GM23248 (cell line): Measurements from ENCODE around the gene TRPM2. TPM values are rescaled to one million over a fixed set of nuclear protein-coding genes. Genes with fewer than 3 reads are reported as not detected.
"Not testable (repeated sequence)": the region's sequence is repeated elsewhere in the genome, so short reads cannot be mapped to it uniquely, and the experiment has no call there.

Experiments
- DNase-seq: peaks from one replicate; pipeline ENCODE4 v3.0.0-alpha.2; 2015
- H2AFZ ChIP-seq: fragments of 200-600 bp; sonication (generic); 2 replicates; pipeline ENCODE4 v1.6.1; 2016; ENCODE audit warnings: antibody characterized with exemption
- H3F3A ChIP-seq: fragments of 200-600 bp; sonication (generic); 2 replicates; pipeline ENCODE4 v1.6.1; 2016; ENCODE audit warnings: mild to moderate bottlenecking, antibody characterized with exemption, mixed run types; ENCODE audit not compliant: insufficient read depth
- H3K27ac ChIP-seq: fragments of 200-600 bp; sonication (generic); 2 replicates; pipeline ENCODE4 v1.5.1; 2016; ENCODE audit warnings: mild to moderate bottlenecking
- H3K27me3 ChIP-seq: fragments of 200-600 bp; sonication (generic); replicated peaks from 2 replicates; pipeline ENCODE4 v1.6.1; 2016; ENCODE audit warnings: mild to moderate bottlenecking; ENCODE audit not compliant: insufficient read depth
- H3K36me3 ChIP-seq: fragments of 200-600 bp; sonication (generic); 2 replicates; pipeline ENCODE4 v1.6.1; 2016; ENCODE audit warnings: low read depth, mild to moderate bottlenecking
- H3K4me1 ChIP-seq: fragments of 200-600 bp; sonication (generic); 2 replicates; pipeline ENCODE4 v1.6.1; 2016; ENCODE audit warnings: mild to moderate bottlenecking; ENCODE audit not compliant: insufficient read depth
- H3K4me2 ChIP-seq: fragments of 200-600 bp; sonication (generic); one replicate; pipeline ENCODE4 v1.6.1; 2016; ENCODE audit warnings: mild to moderate bottlenecking; ENCODE audit not compliant: unreplicated experiment
- H3K4me3 ChIP-seq: fragments of 200-600 bp; sonication (generic); 2 replicates; pipeline ENCODE4 v1.5.1; 2016; ENCODE audit warnings: mild to moderate bottlenecking
- H3K79me2 ChIP-seq: fragments of 200-600 bp; sonication (generic); 2 replicates; pipeline ENCODE4 v1.6.1; 2016; ENCODE audit warnings: mild to moderate bottlenecking; ENCODE audit not compliant: insufficient read depth
- H3K9ac ChIP-seq: fragments of 200-600 bp; sonication (generic); 2 replicates; pipeline ENCODE4 v1.6.1; 2016; ENCODE audit warnings: mild to moderate bottlenecking
- H3K9me2 ChIP-seq: fragments of 200-600 bp; sonication (generic); 2 replicates; pipeline ENCODE4 v1.6.1; 2016; ENCODE audit warnings: mixed run types, mild to moderate bottlenecking, moderate library complexity; ENCODE audit not compliant: insufficient read depth
- H3K9me3 ChIP-seq: fragments of 200-600 bp; sonication (generic); one replicate; pipeline ENCODE4 v1.6.1; 2017; ENCODE audit warnings: low read depth
- H4K20me1 ChIP-seq: fragments of 200-600 bp; sonication (generic); 2 replicates; pipeline ENCODE4 v1.6.0; 2016; ENCODE audit not compliant: insufficient read depth
- EZH2 ChIP-seq: fragments of 200-600 bp; sonication (generic); IDR thresholded peaks from 2 replicates; pipeline ENCODE4 v1.6.1; 2018; ENCODE audit warnings: antibody characterized with exemption, mild to moderate bottlenecking; ENCODE audit not compliant: insufficient read depth, poor library complexity, severe bottlenecking
- EZH2phosphoT487 ChIP-seq: fragments of 200-600 bp; sonication (generic); IDR thresholded peaks from 2 replicates; pipeline ENCODE4 v1.6.1; 2018; ENCODE audit warnings: antibody characterized with exemption, moderate library complexity, mild to moderate bottlenecking, low read depth; ENCODE audit not compliant: insufficient read depth
- WGBS, 2 experiments: methylation state at CpG; one replicate each; pipeline ENCODE4 v1.1.6; 2015 to 2017; ENCODE audit warnings: low lambda C conversion rate in 2 of 2, low coverage in 1 of 2; ENCODE audit errors: missing lambda C conversion rate in 2 of 2; 5-methylcytosine and 5-hydroxymethylcytosine counted together
- in situ Hi-C: fragments of 300-500 bp; cut with MboI; formaldehyde crosslinking; loops from 2 replicates; pipeline ENCODE4 v1.15.0; 2020
- polyA plus RNA-seq: library from polyadenylated mRNA; unstranded; fragments of >200 nt; fragmentation: Nextera tagmentation; extraction: Ambion mirVana; gene quantifications from 2 replicates; pipeline ENCODE4 v1.2.1, GENCODE V29; 2016
- total RNA-seq: library from RNA; depleted of rRNA; stranded (reverse); fragments of >200 nt; shearing (Covaris generic); gene quantifications from 2 replicates; pipeline ENCODE4 v1.2.3, GENCODE V29; 2014

TRPM2 gene
- total and polyA plus RNA-seq, 2 experiments from 2014 or later = 0.22 TPM; not detected in 1

GRCh38 chr21:44357064-44357837 lies 3.8 kb downstream of the TRPM2 start:
- no peaks in the 10 kb centered on the region for H3K9me2 ChIP-seq
- peaks cover 14% of the 10 kb centered on the region; the same call in 1 of the 2 replicates for H3K27me3 ChIP-seq
- no peak for DNase-seq
- in situ Hi-C loops = no loop called here
- H3K4me3 ChIP-seq = no peak overlapping the region
- no peak overlapping the region for H3K27ac ChIP-seq
- H3F3A ChIP-seq = no peaks in the 10 kb centered on the region
- no peaks in the 10 kb centered on the region for H3K9me3 ChIP-seq
- no peaks in the 10 kb centered on the region for H3K36me3 ChIP-seq
- H3K9ac ChIP-seq = no peak overlapping the region
- H3K79me2 ChIP-seq = no peaks in the 10 kb centered on the region
- no peaks in the 10 kb centered on the region for H3K4me1 ChIP-seq
- H3K4me2 ChIP-seq = no peak overlapping the region
- H4K20me1 ChIP-seq = no peaks in the 10 kb centered on the region
- TF ChIP-seq EZH2 (no peak), EZH2phosphoT487 (no peak)
- no peak overlapping the region for H2AFZ ChIP-seq
- 30 to 32% methylated on average over 21 of the region's 21 CpGs for WGBS, 2 experiments

- in situ Hi-C loops = no loop called here
- H3K4me3 ChIP-seq = no peak overlapping the region
- H2AFZ ChIP-seq = no peak overlapping the region
- no peaks in the 10 kb centered on the region for H3F3A ChIP-seq
- H3K27ac ChIP-seq = no peak overlapping the region
- H3K27me3 ChIP-seq = no peaks in the 10 kb centered on the region; the same call in 1 of the 2 replicates
- TF ChIP-seq EZH2 (no peak), EZH2phosphoT487 (no peak)
- no peaks in the 10 kb centered on the region for H3K9me2 ChIP-seq
- 68 to 77% methylated on average over 8 of the region's 8 CpGs for WGBS, 2 experiments
- H3K9me3 ChIP-seq = no peaks in the 10 kb centered on the region
- H3K4me2 ChIP-seq = no peak overlapping the region
- no peaks in the 10 kb centered on the region for H3K4me1 ChIP-seq
- DNase-seq = no peak
- no peak overlapping the region for H3K9ac ChIP-seq
- H3K79me2 ChIP-seq = no peaks in the 10 kb centered on the region
- no peaks in the 10 kb centered on the region for H4K20me1 ChIP-seq
- no peaks in the 10 kb centered on the region for H3K36me3 ChIP-seq
Measured at GRCh38 chr21:44359396-44359795, 6.0 kb downstream of the TRPM2 start.

- H3K9ac ChIP-seq = no peak overlapping the region
- TF ChIP-seq EZH2phosphoT487 = no peak
- no peak for TF ChIP-seq EZH2
Measured at GRCh38 chr21:44360159-44360558, 6.7 kb downstream of the TRPM2 start.

GRCh38 chr21:44361903-44362302 lies 8.5 kb downstream of the TRPM2 start:
- H3K9ac ChIP-seq, in situ Hi-C loops, H3F3A ChIP-seq, H3K9me3 ChIP-seq, H3K4me2 ChIP-seq, H3K4me3 ChIP-seq, H3K27ac ChIP-seq, H3K79me2 ChIP-seq, H3K9me2 ChIP-seq, H4K20me1 ChIP-seq, DNase-seq, H3K4me1 ChIP-seq, H3K36me3 ChIP-seq, H3K27me3 ChIP-seq, H2AFZ ChIP-seq: not testable (repeated sequence)
- 57 to 65% methylated on average over 5 of the region's 5 CpGs for WGBS, 2 experiments

More at GRCh38 chr21:44360159-44360558, 6.7 kb downstream of the TRPM2 start:
- no peak overlapping the region for H3K27ac ChIP-seq
- DNase-seq = peak; percentile 12
- no peaks in the 10 kb centered on the region; the same call in 1 of the 2 replicates for H3K27me3 ChIP-seq
- no peaks in the 10 kb centered on the region for H3K9me3 ChIP-seq
- no peaks in the 10 kb centered on the region for H3K79me2 ChIP-seq
- no peak overlapping the region for H3K4me3 ChIP-seq
- no peaks in the 10 kb centered on the region for H3K9me2 ChIP-seq
- no peaks in the 10 kb centered on the region for H3K4me1 ChIP-seq
- WGBS, 2 experiments = 7 to 8% methylated on average over 8 of the region's 8 CpGs
- no peak overlapping the region for H2AFZ ChIP-seq
- no peaks in the 10 kb centered on the region for H3F3A ChIP-seq
- no peaks in the 10 kb centered on the region for H4K20me1 ChIP-seq
- no peak overlapping the region for H3K4me2 ChIP-seq
- in situ Hi-C loops = no loop called here
- no peaks in the 10 kb centered on the region for H3K36me3 ChIP-seq

- no peak overlapping the region for H3K9ac ChIP-seq
- H3K4me3 ChIP-seq = no peak overlapping the region
- no peak overlapping the region for H3K4me2 ChIP-seq
- H3K4me1 ChIP-seq = no peaks in the 10 kb centered on the region
- 9 to 10% methylated on average over 1 of the region's 1 CpG for WGBS, 2 experiments
- H2AFZ ChIP-seq = no peak overlapping the region
- H3K79me2 ChIP-seq = no peaks in the 10 kb centered on the region
- H3K9me3 ChIP-seq = no peaks in the 10 kb centered on the region
- H3K27me3 ChIP-seq = no peaks in the 10 kb centered on the region; the same call in 1 of the 2 replicates
- no peaks in the 10 kb centered on the region for H3K9me2 ChIP-seq
- H3K27ac ChIP-seq = no peak overlapping the region
- H3K36me3 ChIP-seq = no peaks in the 10 kb centered on the region
- in situ Hi-C loops = no loop called here
- H3F3A ChIP-seq = no peaks in the 10 kb centered on the region
- no peak for DNase-seq
- TF ChIP-seq EZH2phosphoT487 = no peak
- no peak for TF ChIP-seq EZH2
- H4K20me1 ChIP-seq = no peaks in the 10 kb centered on the region
Measured at GRCh38 chr21:44363278-44363677, 9.9 kb downstream of the TRPM2 start.
